GM12874 (cell line): Measurements from ENCODE around the gene IGFL4.

Experiments used
- CTCF ChIP-seq: IDR thresholded peaks from 2 replicates; pipeline ENCODE4 v1.5.1; 2011; ENCODE audit warnings: low read depth, mild to moderate bottlenecking, control low read depth, low read length, moderate library complexity; ENCODE audit not compliant: insufficient read depth

The IGFL4 gene

GRCh38 chr19:45999653-46000121 is 41.1 kb downstream of the IGFL4 start:
- no peak for TF ChIP-seq CTCF

GRCh38 chr19:45998834-45999233 is 42.0 kb downstream of the IGFL4 start:
- TF ChIP-seq CTCF: no peak

GRCh38 chr19:45996933-45997332 is 43.9 kb downstream of the IGFL4 start:
- TF ChIP-seq CTCF: no peak

GRCh38 chr19:45995715-45996385 is 45.0 kb downstream of the IGFL4 start:
- TF ChIP-seq CTCF: no peak

- TF ChIP-seq CTCF: no peak
Observed at GRCh38 chr19:45994998-45995714, 45.6 kb downstream of the IGFL4 start, which contains the start of gene CCDC61. Gene CCDC61 (plus strand): TSS chr19:45995467. CDS start chr19:46003019, 7,552 bp downstream.

- TF ChIP-seq CTCF: no peak
Observed at GRCh38 chr19:45994456-45994997, 46.3 kb downstream of the IGFL4 start.

- no peak for TF ChIP-seq CTCF
Observed at GRCh38 chr19:45990113-45990728, 50.6 kb downstream of the IGFL4 start.
